IPS-20b (cell line): ENCODE data around the gene FN3K.

ENCODE experiments used
- H3K27ac ChIP-seq: one replicate; pipeline ENCODE4 v1.5.1; 2013; ENCODE audit warnings: low read length
- H3K27me3 ChIP-seq: 2 replicates; pipeline ENCODE4 v1.6.1; 2013; ENCODE audit warnings: mild to moderate bottlenecking, low read length, inconsistent platforms; ENCODE audit not compliant: insufficient read depth
- H3K36me3 ChIP-seq: 2 replicates; pipeline ENCODE4 v1.6.1; 2013; ENCODE audit warnings: low read depth, mild to moderate bottlenecking, inconsistent platforms, low read length, moderate library complexity; ENCODE audit not compliant: insufficient read depth
- H3K4me1 ChIP-seq: 2 replicates; pipeline ENCODE4 v1.6.1; 2013; ENCODE audit warnings: mild to moderate bottlenecking, control low read depth, inconsistent platforms, low read length, moderate library complexity; ENCODE audit not compliant: insufficient read depth
- H3K4me3 ChIP-seq: 2 replicates; pipeline ENCODE4 v1.5.1; 2013; ENCODE audit warnings: mild to moderate bottlenecking, low read length, inconsistent platforms
- H3K9ac ChIP-seq: 2 replicates; pipeline ENCODE4 v1.6.1; 2013; ENCODE audit warnings: low read depth, mild to moderate bottlenecking, inconsistent platforms, low read length, moderate library complexity
- H3K9me3 ChIP-seq: 2 replicates; pipeline ENCODE4 v1.6.1; 2013; ENCODE audit warnings: mild to moderate bottlenecking, low read depth, low read length, inconsistent platforms; ENCODE audit not compliant: insufficient read depth

FN3K gene

GRCh38 chr17:82734987-82735866 lies at the start of gene FN3K:
Gene FN3K, plus strand, starts transcription at chr17:82735615. Its CDS starts 22 bp downstream, at chr17:82735637.
- Histone ChIP-seq H3K4me1 (no peaks in the 10 kb centered on the region), H3K9ac (peak within 1 kb of the TSS; percentile 70; the same call in 1 of the 2 replicates), H3K27ac (no peak within 1 kb of the TSS), H3K36me3 (peaks cover 10% of the 10 kb centered on the region), H3K4me3 (peak within 1 kb of the TSS; percentile 70), H3K9me3 (peaks cover 12% of the 10 kb centered on the region), H3K27me3 (peaks cover 8% of the 10 kb centered on the region; the same call in 1 of the 2 replicates)

DNA sequence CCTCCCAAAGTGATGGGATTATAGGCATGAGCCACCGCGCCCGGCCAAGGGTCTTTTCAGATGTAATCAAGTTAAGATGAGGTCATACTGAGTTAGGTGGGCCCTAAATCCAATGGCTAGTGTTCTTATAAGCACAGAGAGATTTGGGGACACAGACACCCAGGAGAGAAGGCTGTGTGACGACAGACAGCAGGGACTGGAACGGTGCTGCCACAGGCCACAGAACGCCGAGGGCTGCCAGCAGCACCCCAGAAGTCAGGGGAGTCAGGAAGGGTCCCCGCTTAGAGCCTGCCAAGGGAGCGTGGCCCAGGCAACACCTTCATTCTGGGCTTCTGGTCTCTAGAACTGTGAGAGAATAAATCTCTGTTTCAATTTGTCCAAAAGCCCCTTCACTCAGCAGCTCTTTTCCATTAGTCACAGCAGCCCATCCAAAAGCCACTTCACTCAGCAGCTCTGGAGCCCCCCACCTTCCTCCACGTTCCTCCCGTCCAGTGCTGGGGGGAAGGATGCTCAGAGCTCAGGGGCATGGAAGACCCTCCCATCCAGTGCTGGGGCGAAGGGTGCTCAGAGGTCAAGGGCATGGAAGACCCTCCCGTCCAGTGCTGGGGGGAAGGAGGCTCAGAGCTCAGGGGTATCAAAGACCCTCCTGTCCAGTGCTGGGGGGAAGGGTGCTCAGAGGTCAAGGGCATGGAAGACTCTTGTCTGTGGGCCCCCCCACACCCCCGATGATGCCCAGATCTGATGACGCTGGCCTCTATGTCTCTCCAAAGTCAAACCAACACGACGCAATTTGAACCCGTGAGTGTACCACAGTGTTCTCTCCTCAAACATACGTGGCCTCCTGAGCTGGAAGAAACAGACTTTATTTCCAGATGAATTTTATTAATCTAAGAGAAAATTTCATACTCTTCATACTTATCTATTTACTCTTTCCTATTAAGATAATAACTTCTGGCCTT lies 48.8 kb upstream of the FN3K start:
- Histone ChIP-seq H3K9me3 (peaks cover 6% of the 10 kb centered on the region; the same call in 1 of the 2 replicates), H3K36me3 (no peaks in the 10 kb centered on the region), H3K27me3 (no peaks in the 10 kb centered on the region), H3K4me1 (no peaks in the 10 kb centered on the region), H3K4me3 (no peak overlapping the region), H3K9ac (no peak overlapping the region), H3K27ac (no peak overlapping the region)

- Histone ChIP-seq H3K27me3 (no peaks in the 10 kb centered on the region), H3K9ac (no peak overlapping the region), H3K9me3 (no peaks in the 10 kb centered on the region)
These were observed 48.0 kb upstream of the FN3K start for GRCh38 chr17:82687375-82687861.

DNA sequence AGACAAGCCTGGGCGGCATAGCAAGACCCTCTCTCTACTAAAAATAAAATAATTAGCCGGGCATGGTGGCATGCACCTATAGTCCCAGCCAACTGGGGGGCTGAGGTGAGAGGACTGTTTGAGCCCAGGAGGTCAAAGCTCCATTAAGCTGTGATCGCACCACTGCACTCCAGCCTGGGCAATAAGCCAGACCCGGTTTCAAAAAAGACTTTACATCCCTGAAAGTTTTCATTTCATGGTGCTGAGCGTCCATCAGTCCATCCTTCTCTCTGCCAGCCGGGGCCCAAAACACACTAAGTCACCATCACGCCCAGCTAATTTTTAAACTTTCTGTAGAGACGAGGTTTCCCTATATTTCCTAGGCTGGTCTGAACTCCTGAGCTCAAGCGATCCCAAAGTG lies 47.5 kb upstream of the FN3K start:
- Histone ChIP-seq H3K9ac (no peak overlapping the region), H3K36me3 (no peaks in the 10 kb centered on the region), H3K4me1 (no peaks in the 10 kb centered on the region), H3K27me3 (no peaks in the 10 kb centered on the region), H3K4me3 (no peak overlapping the region), H3K27ac (no peak overlapping the region), H3K9me3 (no peaks in the 10 kb centered on the region)

More at GRCh38 chr17:82687375-82687861, 48.0 kb upstream of the FN3K start:
- H3K4me1 ChIP-seq = no peaks in the 10 kb centered on the region
- no peak overlapping the region for H3K27ac ChIP-seq
- no peak overlapping the region for H3K4me3 ChIP-seq
- no peaks in the 10 kb centered on the region for H3K36me3 ChIP-seq

GRCh38 chr17:82689077-82689476 lies 46.3 kb upstream of the FN3K start:
- Histone ChIP-seq H3K4me3 (no peak overlapping the region), H3K4me1 (no peaks in the 10 kb centered on the region), H3K27me3 (no peaks in the 10 kb centered on the region), H3K27ac (no peak overlapping the region), H3K36me3 (no peaks in the 10 kb centered on the region), H3K9ac (no peak overlapping the region), H3K9me3 (no peaks in the 10 kb centered on the region)

DNA sequence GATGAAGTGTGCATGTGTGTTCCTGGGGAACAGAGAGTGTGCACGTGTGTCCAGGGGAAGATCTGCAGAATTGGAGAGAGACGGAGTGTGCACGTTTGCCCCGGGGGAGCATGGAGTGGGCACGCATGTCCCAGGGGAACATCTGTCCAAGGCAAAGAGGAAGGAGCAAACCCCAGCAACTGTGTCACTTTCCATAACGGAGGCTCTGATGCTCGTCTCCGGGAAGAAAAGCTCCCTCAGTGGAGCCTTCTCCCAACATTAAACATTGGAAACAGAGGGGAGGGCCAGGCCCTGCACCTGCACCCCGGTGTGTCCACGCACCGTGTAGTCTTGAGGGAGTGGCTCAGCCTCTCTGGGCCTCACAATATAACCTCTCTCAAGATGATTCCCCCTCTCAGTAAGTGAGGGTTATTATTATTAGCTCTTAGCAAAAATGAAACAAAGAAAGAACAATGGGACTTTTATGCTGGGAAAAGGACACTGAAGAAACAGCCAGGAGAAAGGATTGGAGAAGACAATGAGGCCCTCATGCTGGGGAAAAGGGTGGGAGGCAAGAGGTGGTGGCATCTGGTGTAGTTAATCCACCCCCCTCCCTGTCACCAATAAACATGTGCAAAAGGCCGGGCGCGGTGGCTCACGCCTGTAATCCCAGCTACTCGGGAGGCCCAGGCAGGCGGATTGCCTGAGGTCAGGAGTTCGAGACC lies 44.5 kb upstream of the FN3K start:
- Histone ChIP-seq H3K4me3 (no peak overlapping the region), H3K9me3 (peaks cover 7% of the 10 kb centered on the region; the same call in 1 of the 2 replicates), H3K27me3 (peaks cover 10% of the 10 kb centered on the region), H3K9ac (no peak overlapping the region), H3K4me1 (no peaks in the 10 kb centered on the region), H3K27ac (no peak overlapping the region), H3K36me3 (no peaks in the 10 kb centered on the region)

- no peaks in the 10 kb centered on the region for H3K36me3 ChIP-seq
- H3K27me3 ChIP-seq = peaks cover 18% of the 10 kb centered on the region
- no peaks in the 10 kb centered on the region for H3K4me1 ChIP-seq
- no peak overlapping the region for H3K4me3 ChIP-seq
- H3K9ac ChIP-seq = no peak overlapping the region
- H3K27ac ChIP-seq = no peak overlapping the region
- peaks cover 7% of the 10 kb centered on the region; the same call in 1 of the 2 replicates for H3K9me3 ChIP-seq
These were observed 43.7 kb upstream of the FN3K start for GRCh38 chr17:82691714-82692113.

DNA sequence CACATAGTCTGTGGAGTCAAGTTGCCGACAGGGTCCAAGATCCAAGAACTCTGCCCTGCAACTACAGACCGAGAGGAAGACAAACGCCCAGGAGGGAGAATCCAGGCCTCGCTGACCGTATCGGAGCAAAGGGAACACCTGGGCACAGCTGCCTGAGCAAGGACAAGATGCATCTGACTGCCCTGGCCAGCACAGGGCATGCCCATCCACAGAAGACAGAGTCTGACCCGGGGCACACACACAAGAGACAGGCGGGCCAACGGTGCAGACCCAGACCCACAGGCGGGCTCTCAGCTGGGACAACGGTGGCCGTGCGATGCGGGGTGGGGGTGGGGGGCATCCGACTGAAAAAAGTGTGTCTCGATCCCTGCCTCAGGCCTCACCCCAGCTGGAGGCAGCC lies 43.1 kb upstream of the FN3K start:
- Histone ChIP-seq H3K27ac (no peak overlapping the region), H3K9ac (no peak overlapping the region), H3K4me1 (no peaks in the 10 kb centered on the region)

GRCh38 chr17:82693168-82693867 lies 42.1 kb upstream of the FN3K start:
- no peaks in the 10 kb centered on the region for H3K4me1 ChIP-seq
- H3K9me3 ChIP-seq = peaks cover 7% of the 10 kb centered on the region; the same call in 1 of the 2 replicates
- no peak overlapping the region for H3K9ac ChIP-seq
- no peak overlapping the region for H3K27ac ChIP-seq
- no peak overlapping the region for H3K4me3 ChIP-seq
- H3K36me3 ChIP-seq = no peaks in the 10 kb centered on the region
- H3K27me3 ChIP-seq = peaks cover 32% of the 10 kb centered on the region

More for the DNA sequence above, 43.1 kb upstream of the FN3K start:
- H3K9me3 ChIP-seq = peaks cover 7% of the 10 kb centered on the region; the same call in 1 of the 2 replicates
- no peaks in the 10 kb centered on the region for H3K36me3 ChIP-seq
- no peak overlapping the region for H3K4me3 ChIP-seq
- H3K27me3 ChIP-seq = peaks cover 24% of the 10 kb centered on the region

GRCh38 chr17:82694647-82695046 lies 40.8 kb upstream of the FN3K start:
- H3K27me3 ChIP-seq = peaks cover 39% of the 10 kb centered on the region
- H3K9ac ChIP-seq = no peak overlapping the region
- no peaks in the 10 kb centered on the region; the same call in 1 of the 2 replicates for H3K4me1 ChIP-seq
- H3K9me3 ChIP-seq = peaks cover 7% of the 10 kb centered on the region; the same call in 1 of the 2 replicates
- H3K4me3 ChIP-seq = no peak overlapping the region
- H3K36me3 ChIP-seq = no peaks in the 10 kb centered on the region
- no peak overlapping the region for H3K27ac ChIP-seq
